ENCODE results near the gene CCDC93.

Gene CCDC93

DNA sequence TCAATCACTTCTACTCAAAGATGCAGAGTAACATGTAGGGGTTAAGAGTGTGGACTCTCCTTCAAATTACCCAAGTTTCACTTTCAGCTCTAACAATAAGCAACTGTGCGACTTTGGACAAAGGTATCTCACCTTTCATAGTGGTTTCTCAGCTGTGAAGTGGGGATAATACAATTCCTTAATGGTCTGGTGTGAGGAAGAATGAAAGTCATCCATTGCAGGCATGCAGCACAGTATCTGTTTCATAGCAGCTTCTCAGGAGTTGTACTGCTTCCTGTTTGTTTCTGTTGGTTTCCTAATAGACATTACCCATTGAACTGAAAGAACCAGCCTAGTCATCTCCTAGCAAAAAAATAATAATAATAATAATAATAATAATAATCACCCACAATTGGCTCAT is 125.0 kb downstream of the CCDC93 start:
- no peak for DNase-seq (ENCODE audit: low spot score)

DNA sequence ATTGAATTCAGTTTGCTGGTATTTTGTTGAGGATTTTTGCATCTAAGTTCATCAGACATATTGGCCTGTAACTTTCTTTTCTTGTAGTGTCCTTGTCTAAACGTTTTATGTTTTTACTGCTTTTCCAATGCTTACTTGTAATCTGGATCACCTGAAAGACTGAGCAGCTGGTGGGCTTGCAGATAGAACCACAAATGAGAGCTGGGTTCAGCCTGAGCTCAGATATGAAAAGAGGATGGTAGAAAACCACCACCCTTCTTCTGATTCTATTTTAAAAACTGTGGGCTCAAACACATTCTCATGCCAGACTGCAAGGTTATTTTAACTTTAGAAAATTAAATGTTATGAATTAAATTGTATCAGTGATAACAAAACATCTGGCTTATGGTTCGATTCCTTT is 128.6 kb downstream of the CCDC93 start:
- DNase-seq (ENCODE audit: low spot score), result no peak

DNA sequence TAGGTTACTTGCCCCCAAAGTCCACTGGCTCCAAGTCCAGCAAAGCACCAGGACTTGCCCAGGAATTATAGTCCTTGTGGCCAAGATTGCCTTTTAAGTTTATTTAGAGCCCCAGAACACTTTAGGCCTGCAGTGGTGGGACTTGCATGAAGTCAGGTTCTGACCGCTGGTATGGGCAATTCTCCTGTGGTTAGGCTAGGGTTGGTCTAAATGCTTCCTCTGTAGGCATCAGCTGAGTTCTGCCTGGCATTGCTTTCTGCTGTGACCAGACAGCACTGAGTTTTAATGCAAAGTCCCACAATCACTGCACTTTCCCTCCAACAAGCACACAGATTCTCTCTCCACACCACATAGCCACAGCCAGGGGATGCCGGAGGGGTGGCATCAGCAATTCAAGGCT is 134.9 kb downstream of the CCDC93 start:
- DNase-seq (ENCODE audit: low spot score), result no peak

DNA sequence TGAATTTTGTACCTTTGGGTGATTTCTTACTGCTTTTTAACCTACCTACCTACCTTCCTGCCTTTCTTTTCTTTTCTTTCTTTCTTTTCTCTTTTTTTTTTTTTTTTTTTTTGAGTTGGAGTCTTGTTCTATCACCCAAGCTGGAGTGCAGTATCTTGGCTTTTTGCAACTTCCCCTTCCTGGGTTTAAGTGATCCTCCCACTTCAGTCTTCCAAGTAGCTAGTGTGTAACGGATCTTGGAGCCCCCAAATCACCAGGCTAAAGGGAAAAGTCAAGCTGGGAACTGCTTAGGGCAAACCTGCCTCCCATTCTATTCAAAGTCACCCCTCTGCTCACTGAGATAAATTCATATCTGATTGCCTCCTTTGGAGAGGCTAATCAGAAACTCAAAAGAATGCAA is 138.1 kb downstream of the CCDC93 start:
- no peak for DNase-seq (ENCODE audit: low spot score)
